ENCODE results near the gene RXRG. TPM values are rescaled to one million over a fixed set of nuclear protein-coding genes. Genes with fewer than 3 reads are reported as not detected.

The RXRG gene
- total RNA-seq, 1 donor from 2014 or later: 39.1 TPM

GRCh38 chr1:165364568-165365133 lies 80.3 kb downstream of the RXRG start:
- Histone ChIP-seq H3K4me1 (ENCODE audit: control insufficient read depth in 3 of 3, insufficient read depth in 3 of 3, low read length in 3 of 3) (peaks cover 4 to 13% (median 10%) of the 10 kb centered on the region in 3 donors), H3K27me3 (ENCODE audit: control insufficient read depth in 3 of 3, insufficient read depth in 3 of 3, low read length in 3 of 3) (peaks cover 5 to 11% (median 8%) of the 10 kb centered on the region in 3 donors)

DNA sequence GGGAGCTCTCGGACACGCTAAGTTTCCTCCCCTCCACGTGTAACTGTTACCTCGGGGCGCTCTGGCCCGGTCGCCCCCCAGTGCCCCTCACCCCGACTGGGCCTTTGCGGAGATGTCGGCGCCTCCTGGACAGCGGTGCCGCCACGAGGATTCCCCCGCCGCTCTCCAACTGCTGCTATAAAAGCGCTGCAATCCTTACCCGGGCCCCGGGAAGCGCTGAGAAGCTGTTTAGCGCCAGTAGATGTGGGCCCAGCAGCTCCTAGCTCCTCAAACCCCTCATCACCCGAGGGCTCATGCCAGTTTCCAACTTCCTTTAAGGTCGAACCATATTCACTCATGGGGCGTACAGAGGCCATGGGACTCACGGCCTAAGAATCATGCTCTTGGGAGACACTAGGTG lies 88.0 kb downstream of the RXRG start:
- Histone ChIP-seq H3K9ac (ENCODE audit: low read depth in 1 of 3, low read length in 3 of 3) (no peak overlapping the region), H3K27me3 (ENCODE audit: control insufficient read depth in 3 of 3, insufficient read depth in 3 of 3, low read length in 3 of 3) (peaks cover 55 to 63% (median 62%) of the 10 kb centered on the region in 3 donors), H3K4me1 (ENCODE audit: control insufficient read depth in 3 of 3, insufficient read depth in 3 of 3, low read length in 3 of 3) (peaks cover 19 to 22% (median 21%) of the 10 kb centered on the region in 3 donors), H3K27ac (ENCODE audit: low read depth, low read length) (no peak overlapping the region), H3K4me3 (ENCODE audit: low read length in 3 of 3) (no peak overlapping the region), H3K9me3 (ENCODE audit: control insufficient read depth in 3 of 3, low read length in 3 of 3) (no peaks in the 10 kb centered on the region), H3K36me3 (ENCODE audit: control insufficient read depth in 3 of 3, insufficient read depth in 3 of 3, low read length in 3 of 3) (no peaks in the 10 kb centered on the region)

More at GRCh38 chr1:165364568-165365133, 80.3 kb downstream of the RXRG start:
- Histone ChIP-seq H3K9ac (ENCODE audit: low read depth in 1 of 3, low read length in 3 of 3) (no peak overlapping the region), H3K9me3 (ENCODE audit: control insufficient read depth in 3 of 3, low read length in 3 of 3) (no peaks in the 10 kb centered on the region), H3K27ac (ENCODE audit: low read depth, low read length) (no peak overlapping the region), H3K36me3 (ENCODE audit: control insufficient read depth in 3 of 3, insufficient read depth in 3 of 3, low read length in 3 of 3) (no peaks in the 10 kb centered on the region), H3K4me3 (ENCODE audit: low read length in 3 of 3) (no peak overlapping the region)

DNA sequence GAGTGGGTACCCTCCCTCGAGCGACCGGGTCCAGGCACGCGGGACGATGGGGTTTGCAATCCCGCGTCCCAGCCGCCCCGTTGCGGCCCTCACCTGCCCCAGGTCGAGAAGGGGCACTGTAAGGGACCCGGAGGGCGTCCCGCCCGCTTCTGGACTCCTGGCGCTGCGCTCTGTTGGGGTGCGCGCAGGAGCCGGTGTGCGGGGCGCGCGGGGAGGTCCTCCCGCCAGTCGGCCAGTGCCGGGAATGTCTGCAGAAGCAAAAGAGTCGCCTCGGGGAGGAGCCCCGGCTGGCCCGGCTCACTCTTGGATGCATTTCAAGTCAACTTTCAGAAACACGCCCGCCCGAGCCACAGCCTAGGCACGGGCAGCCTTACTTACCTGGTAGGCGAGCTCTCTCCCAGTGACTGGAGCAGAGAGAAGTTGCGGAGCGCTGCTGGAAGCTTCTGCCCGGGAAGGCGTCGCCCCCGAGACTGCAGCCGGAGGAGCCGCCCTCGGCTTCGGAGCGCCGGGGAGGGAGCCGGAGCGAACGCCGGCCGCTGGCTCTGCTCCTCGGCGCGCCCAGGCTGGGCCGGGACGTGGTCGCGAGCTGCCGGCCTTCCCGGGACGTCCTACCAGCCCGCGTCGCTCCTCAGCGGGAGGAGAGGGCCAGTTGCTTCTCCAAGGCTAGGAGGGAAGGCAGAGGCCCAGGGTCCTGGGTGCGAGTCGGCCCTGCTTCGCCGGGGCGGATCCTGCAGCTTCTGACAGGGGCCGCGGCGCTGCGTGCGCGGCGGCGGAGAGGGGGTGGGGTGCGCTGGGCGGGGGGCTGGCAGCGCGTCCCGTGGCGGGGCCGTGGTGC lies 88.7 kb downstream of the RXRG start, which contains the start of gene LMX1A:
Gene LMX1A (minus strand): TSS at position 739 of the 835 bp plus-strand sequence. CDS start 1,156 bp downstream, outside the sequence.
- no peak within 1 kb of the TSS for H3K27ac ChIP-seq (ENCODE audit: low read depth, low read length)
- H3K36me3 ChIP-seq (ENCODE audit: control insufficient read depth in 3 of 3, insufficient read depth in 3 of 3, low read length in 3 of 3): no peaks in the 10 kb centered on the region
- peak within 1 kb of the TSS; percentile 60 to 68 (median 68) for H3K4me3 ChIP-seq (ENCODE audit: low read length in 3 of 3)
- peaks cover 19 to 24% (median 21%) of the 10 kb centered on the region in 3 donors for H3K4me1 ChIP-seq (ENCODE audit: control insufficient read depth in 3 of 3, insufficient read depth in 3 of 3, low read length in 3 of 3)
- H3K27me3 ChIP-seq (ENCODE audit: control insufficient read depth in 3 of 3, insufficient read depth in 3 of 3, low read length in 3 of 3): peaks cover 58 to 70% (median 65%) of the 10 kb centered on the region in 3 donors
- no peaks in the 10 kb centered on the region for H3K9me3 ChIP-seq (ENCODE audit: control insufficient read depth in 3 of 3, low read length in 3 of 3)
- H3K9ac ChIP-seq (ENCODE audit: low read depth in 1 of 3, low read length in 3 of 3): peak within 1 kb of the TSS in 2 of 3 donors; percentile 38 to 60

GRCh38 chr1:165355139-165355976 lies 89.6 kb downstream of the RXRG start:
- H3K4me3 ChIP-seq (ENCODE audit: low read length in 3 of 3): peak overlapping the region; percentile 60 to 68 (median 68)

GRCh38 chr1:165354739-165355138 lies 90.2 kb downstream of the RXRG start:
- no peak overlapping the region for H3K9ac ChIP-seq (ENCODE audit: low read depth in 1 of 3, low read length in 3 of 3)
- H3K9me3 ChIP-seq (ENCODE audit: control insufficient read depth in 3 of 3, low read length in 3 of 3): no peaks in the 10 kb centered on the region
- no peak overlapping the region for H3K4me3 ChIP-seq (ENCODE audit: low read length in 3 of 3)
- H3K27ac ChIP-seq (ENCODE audit: low read depth, low read length): no peak overlapping the region
- peaks cover 19 to 24% (median 21%) of the 10 kb centered on the region in 3 donors for H3K4me1 ChIP-seq (ENCODE audit: control insufficient read depth in 3 of 3, insufficient read depth in 3 of 3, low read length in 3 of 3)
- no peaks in the 10 kb centered on the region for H3K36me3 ChIP-seq (ENCODE audit: control insufficient read depth in 3 of 3, insufficient read depth in 3 of 3, low read length in 3 of 3)
- peaks cover 63 to 75% (median 69%) of the 10 kb centered on the region in 3 donors for H3K27me3 ChIP-seq (ENCODE audit: control insufficient read depth in 3 of 3, insufficient read depth in 3 of 3, low read length in 3 of 3)

More at GRCh38 chr1:165355139-165355976, 89.6 kb downstream of the RXRG start:
- Histone ChIP-seq H3K4me1 (ENCODE audit: control insufficient read depth in 3 of 3, insufficient read depth in 3 of 3, low read length in 3 of 3) (peaks cover 19 to 24% (median 21%) of the 10 kb centered on the region in 3 donors), H3K9me3 (ENCODE audit: control insufficient read depth in 3 of 3, low read length in 3 of 3) (no peaks in the 10 kb centered on the region), H3K27me3 (ENCODE audit: control insufficient read depth in 3 of 3, insufficient read depth in 3 of 3, low read length in 3 of 3) (peaks cover 58 to 69% (median 69%) of the 10 kb centered on the region in 3 donors), H3K36me3 (ENCODE audit: control insufficient read depth in 3 of 3, insufficient read depth in 3 of 3, low read length in 3 of 3) (no peaks in the 10 kb centered on the region), H3K9ac (ENCODE audit: low read depth in 1 of 3, low read length in 3 of 3) (peak overlapping the region in 2 of 3 donors; percentile 38 to 60), H3K27ac (ENCODE audit: low read depth, low read length) (no peak overlapping the region)

GRCh38 chr1:165353731-165354671 lies 90.9 kb downstream of the RXRG start:
- Histone ChIP-seq H3K27ac (ENCODE audit: low read depth, low read length) (no peak overlapping the region), H3K9me3 (ENCODE audit: control insufficient read depth in 3 of 3, low read length in 3 of 3) (no peaks in the 10 kb centered on the region), H3K27me3 (ENCODE audit: control insufficient read depth in 3 of 3, insufficient read depth in 3 of 3, low read length in 3 of 3) (peaks cover 59 to 81% (median 76%) of the 10 kb centered on the region in 3 donors), H3K4me3 (ENCODE audit: low read length in 3 of 3) (no peak overlapping the region), H3K4me1 (ENCODE audit: control insufficient read depth in 3 of 3, insufficient read depth in 3 of 3, low read length in 3 of 3) (peaks cover 19 to 24% (median 21%) of the 10 kb centered on the region in 3 donors), H3K36me3 (ENCODE audit: control insufficient read depth in 3 of 3, insufficient read depth in 3 of 3, low read length in 3 of 3) (no peaks in the 10 kb centered on the region), H3K9ac (ENCODE audit: low read depth in 1 of 3, low read length in 3 of 3) (no peak overlapping the region)

DNA sequence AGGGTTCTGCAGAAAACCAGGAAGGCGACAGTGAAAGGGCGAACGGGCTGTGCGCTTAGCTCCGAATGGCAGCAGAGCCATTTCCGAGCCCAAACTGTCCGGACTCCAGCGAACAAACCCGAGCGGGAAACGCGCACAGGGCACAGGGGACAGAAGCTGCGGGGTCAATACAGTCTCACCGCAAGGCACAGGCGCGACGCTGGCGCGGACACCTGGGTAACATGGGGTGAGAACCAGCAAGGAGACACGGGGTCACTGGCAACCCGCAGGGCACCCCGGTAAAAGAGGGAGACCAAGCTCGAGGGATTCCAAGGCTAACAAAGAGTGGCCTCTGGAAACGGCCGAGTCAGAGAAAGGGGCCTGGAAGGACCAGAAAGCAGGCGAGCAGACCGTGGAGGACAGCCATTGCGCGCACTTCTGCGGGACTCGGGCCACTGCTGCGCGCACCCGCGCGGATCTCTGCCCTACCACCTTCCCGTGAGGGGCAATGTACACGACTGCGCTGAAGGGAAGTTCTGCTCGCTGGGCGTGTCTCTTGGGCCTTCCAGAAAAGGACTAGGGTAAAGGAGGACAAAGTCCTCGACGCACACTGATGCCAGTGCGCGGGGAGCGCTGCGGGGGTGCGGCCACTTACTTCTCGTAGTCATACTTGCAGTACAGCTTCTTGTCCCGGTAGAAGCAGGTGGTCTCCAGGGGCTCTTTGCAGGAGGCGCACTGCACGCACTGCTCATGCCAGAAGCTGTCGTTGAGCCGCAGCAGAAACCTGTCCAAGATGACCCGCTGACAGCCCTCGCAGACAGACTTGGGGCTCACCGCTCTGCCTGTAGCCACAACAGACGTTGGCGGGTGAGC lies 92.3 kb downstream of the RXRG start:
- peaks cover 67 to 86% (median 81%) of the 10 kb centered on the region in 3 donors for H3K27me3 ChIP-seq (ENCODE audit: control insufficient read depth in 3 of 3, insufficient read depth in 3 of 3, low read length in 3 of 3)
- H3K9me3 ChIP-seq (ENCODE audit: control insufficient read depth in 3 of 3, low read length in 3 of 3): no peaks in the 10 kb centered on the region
- H3K4me3 ChIP-seq (ENCODE audit: low read length in 3 of 3): peak overlapping the region; percentile 13 to 43 (median 27)
- H3K4me1 ChIP-seq (ENCODE audit: control insufficient read depth in 3 of 3, insufficient read depth in 3 of 3, low read length in 3 of 3): peaks cover 19 to 24% (median 21%) of the 10 kb centered on the region in 3 donors
- H3K36me3 ChIP-seq (ENCODE audit: control insufficient read depth in 3 of 3, insufficient read depth in 3 of 3, low read length in 3 of 3): no peaks in the 10 kb centered on the region
- H3K9ac ChIP-seq (ENCODE audit: low read depth in 1 of 3, low read length in 3 of 3): peak overlapping the region in 1 of 3 donors; percentile 33
- H3K27ac ChIP-seq (ENCODE audit: low read depth, low read length): no peak overlapping the region

GRCh38 chr1:165351863-165352441 lies 93.0 kb downstream of the RXRG start:
- peaks cover 68 to 84% (median 74%) of the 10 kb centered on the region in 3 donors for H3K27me3 ChIP-seq (ENCODE audit: control insufficient read depth in 3 of 3, insufficient read depth in 3 of 3, low read length in 3 of 3)
- H3K36me3 ChIP-seq (ENCODE audit: control insufficient read depth in 3 of 3, insufficient read depth in 3 of 3, low read length in 3 of 3): no peaks in the 10 kb centered on the region
- no peaks in the 10 kb centered on the region for H3K9me3 ChIP-seq (ENCODE audit: control insufficient read depth in 3 of 3, low read length in 3 of 3)
- H3K4me3 ChIP-seq (ENCODE audit: low read length in 3 of 3): peak overlapping the region in 1 of 3 donors; percentile 43
- no peak overlapping the region for H3K27ac ChIP-seq (ENCODE audit: low read depth, low read length)
- H3K4me1 ChIP-seq (ENCODE audit: control insufficient read depth in 3 of 3, insufficient read depth in 3 of 3, low read length in 3 of 3): peaks cover 19 to 24% (median 21%) of the 10 kb centered on the region in 3 donors
- peak overlapping the region in 1 of 3 donors; percentile 33 for H3K9ac ChIP-seq (ENCODE audit: low read depth in 1 of 3, low read length in 3 of 3)
